IMR-90 (cell line): ENCODE measurements around the gene AMIGO1. TPM values are rescaled to one million over a fixed set of nuclear protein-coding genes. Genes with fewer than 3 reads are reported as not detected.

ENCODE experiments used
- ATAC-seq: fragments of 200-7000 bp; cut with Tn5 transposase; 2 replicates; pipeline ENCODE4 v1.9.1; 2020; ENCODE audit warnings: low read depth, mild to moderate bottlenecking, moderate library complexity
- BruUV-seq: library from RNA; stranded (reverse); fragments of 400-500 nt; replicated peaks from 2 replicates; lab custom pipeline; 2021; lab: Mats Ljungman, UMichigan
- CTCF ChIA-PET: fragments of 300-600 bp; formaldehyde crosslinking; extraction: SDS; loops from one replicate; lab custom pipeline; 2021; ENCODE audit warnings: antibody characterized with exemption; lab: Yijun Ruan, JAX
- POLR2A ChIA-PET: fragments of 300-600 bp; sonication (Branson Sonifier 250); formaldehyde crosslinking; loops from one replicate; lab custom pipeline; 2022; ENCODE audit warnings: antibody characterized with exemption; ENCODE audit not compliant: unreplicated experiment; lab: Charles Lee
- DNase-seq: peaks from one replicate; pipeline ENCODE4 v3.0.0; 2013
- H2AFZ ChIP-seq: replicated peaks from 2 replicates; pipeline ENCODE3; 2013; ENCODE audit warnings: low read length, mild to moderate bottlenecking; ENCODE audit not compliant: poor library complexity
- H2AK5ac ChIP-seq: 2 replicates; pipeline ENCODE4 v1.6.1; 2013; ENCODE audit warnings: low read depth, low read length, inconsistent platforms
- H2AK9ac ChIP-seq: replicated peaks from 2 replicates; pipeline ENCODE3; 2013; ENCODE audit warnings: mild to moderate bottlenecking, low read depth, low read length, moderate library complexity; ENCODE audit not compliant: poor library complexity
- H2BK120ac ChIP-seq: 2 replicates; pipeline ENCODE4 v1.6.1; 2013; ENCODE audit warnings: low read depth, low read length, inconsistent platforms
- H2BK15ac ChIP-seq: 3 replicates; pipeline ENCODE4 v1.6.1; 2013; ENCODE audit warnings: low read depth, low read length, inconsistent platforms
- H2BK20ac ChIP-seq: 2 replicates; pipeline ENCODE4 v1.6.1; 2013; ENCODE audit warnings: low read depth, mild to moderate bottlenecking, inconsistent platforms, low read length, moderate library complexity
- H2BK5ac ChIP-seq: 2 replicates; pipeline ENCODE4 v1.6.1; 2013; ENCODE audit warnings: mild to moderate bottlenecking, low read depth, low read length, inconsistent platforms; ENCODE audit not compliant: poor library complexity, severe bottlenecking
- H3K14ac ChIP-seq: replicated peaks from 2 replicates; pipeline ENCODE4 v1.6.1; 2013; ENCODE audit warnings: low read depth, low read length, inconsistent platforms
- H3K18ac ChIP-seq: 2 replicates; pipeline ENCODE4 v1.6.1; 2013; ENCODE audit warnings: low read depth, low read length, control low read depth
- H3K23ac ChIP-seq: 2 replicates; pipeline ENCODE4 v1.6.1; 2013; ENCODE audit warnings: low read depth, low read length, inconsistent platforms
- H3K27ac ChIP-seq: 2 replicates; pipeline ENCODE4 v1.5.1; 2013; ENCODE audit warnings: mild to moderate bottlenecking, control low read depth, low read length; ENCODE audit not compliant: insufficient read depth
- H3K27me3 ChIP-seq: 2 replicates; pipeline ENCODE4 v1.6.1; 2013; ENCODE audit warnings: low read length; ENCODE audit not compliant: control insufficient read depth, insufficient read depth
- H3K36me3 ChIP-seq: 2 replicates; pipeline ENCODE4 v1.6.1; 2013; ENCODE audit warnings: low read length, mixed read lengths; ENCODE audit not compliant: control insufficient read depth, insufficient read depth
- H3K4ac ChIP-seq: 2 replicates; pipeline ENCODE4 v1.6.1; 2013; ENCODE audit warnings: low read depth, low read length, inconsistent platforms
- H3K4me1 ChIP-seq: 2 replicates; pipeline ENCODE4 v1.6.1; 2013; ENCODE audit warnings: low read length, mixed read lengths; ENCODE audit not compliant: control insufficient read depth, insufficient read depth
- H3K4me2 ChIP-seq: 2 replicates; pipeline ENCODE4 v1.6.1; 2013; ENCODE audit warnings: low read depth, mild to moderate bottlenecking, control low read depth, low read length, moderate library complexity
- H3K4me3 ChIP-seq: 2 replicates; pipeline ENCODE4 v1.5.1; 2013; ENCODE audit warnings: low read depth, mild to moderate bottlenecking, control low read depth, low read length, moderate library complexity; ENCODE audit not compliant: insufficient read depth
- H3K56ac ChIP-seq: 2 replicates; pipeline ENCODE4 v1.6.1; 2013; ENCODE audit warnings: low read length, inconsistent platforms; ENCODE audit not compliant: insufficient read depth; ENCODE audit errors: extremely low read depth
- H3K79me1 ChIP-seq, 2 experiments: 2 replicates each; pipeline ENCODE4 v1.6.1; 2013; ENCODE audit warnings: low read length in 2 of 2, inconsistent platforms in 1 of 2, low read depth in 1 of 2
- H3K9ac ChIP-seq: 2 replicates; pipeline ENCODE4 v1.6.1; 2013; ENCODE audit warnings: low read depth, low read length, control low read depth
- H3K9me1 ChIP-seq: 2 replicates; pipeline ENCODE4 v1.6.1; 2013; ENCODE audit warnings: low read length, inconsistent platforms; ENCODE audit not compliant: insufficient read depth
- H3K9me3 ChIP-seq: 2 replicates; pipeline ENCODE4 v1.6.1; 2013; ENCODE audit warnings: low read length; ENCODE audit not compliant: control insufficient read depth, insufficient read depth
- H4K20me1 ChIP-seq: 2 replicates; pipeline ENCODE4 v1.6.1; 2013; ENCODE audit warnings: low read length, inconsistent platforms; ENCODE audit not compliant: insufficient read depth
- H4K5ac ChIP-seq: 2 replicates; pipeline ENCODE4 v1.6.1; 2013; ENCODE audit warnings: mild to moderate bottlenecking, low read depth, low read length, control low read depth
- H4K8ac ChIP-seq, 2 experiments: 2 replicates each; pipeline ENCODE4 v1.6.1; 2013; ENCODE audit warnings: low read depth in 2 of 2, low read length in 2 of 2, control low read depth in 1 of 2, inconsistent platforms in 1 of 2
- H4K91ac ChIP-seq: 2 replicates; pipeline ENCODE4 v1.6.1; 2013; ENCODE audit warnings: low read depth, low read length, inconsistent platforms; ENCODE audit not compliant: insufficient read depth
- CTCF ChIP-seq: conservative IDR thresholded peaks from 2 replicates; pipeline ENCODE4 v1.5.1; 2012; ENCODE audit warnings: mild to moderate bottlenecking, low read depth, low read length, improper control_type of control experiment
- NFE2L2 ChIP-seq: fragments of 150-350 bp; IDR thresholded peaks from 2 replicates; pipeline ENCODE4 v1.6.1; 2016; ENCODE audit warnings: low read depth, mild to moderate bottlenecking, low read length
- WGBS, 2 experiments: methylation state at CpG; one replicate each; pipeline versions ENCODE4 v1.1.5 to v1.1.7; 2013; ENCODE audit warnings: missing lambda C conversion rate in 2 of 2; ENCODE audit not compliant: insufficient read length in 1 of 2; ENCODE audit errors: extremely low coverage in 2 of 2; 5-methylcytosine and 5-hydroxymethylcytosine counted together
- dilution Hi-C: fragments of 300-500 bp; cut with HindIII; formaldehyde crosslinking; loops from one replicate; pipeline ENCODE4 v1.14.3; 2018; ENCODE audit warnings: low sequenced_read_pairs; ENCODE audit not compliant: unreplicated experiment
- in situ Hi-C: fragments of 300-500 bp; cut with MboI; formaldehyde crosslinking; loops from 3 replicates; pipeline ENCODE4 v1.14.3; 2019; ENCODE audit warnings: low sequenced_read_pairs, inconsistent platforms, mixed read lengths
- intact Hi-C: fragments of 100-400 bp; cut with micrococcal nuclease; formaldehyde crosslinking; loops from 2 replicates; pipeline ENCODE4 v1.10.0; 2022
- polyA plus RNA-seq, 3 experiments: library from polyadenylated mRNA; depleted of rRNA; stranded (reverse); fragments of >200 nt; gene quantifications; 2 replicates each; pipeline ENCODE4 v1.2.3, GENCODE V29; 2012; ENCODE audit warnings: low replicate concordance in 1 of 3
- total RNA-seq: library from RNA; depleted of rRNA; stranded (reverse); fragments of >200 nt; gene quantifications from 2 replicates; pipeline ENCODE4 v1.2.3, GENCODE V29; 2012
- TF ChIP-seq, protein P1 (sequence below): fragments of 150-350 bp; IDR thresholded peaks from 2 replicates; pipeline ENCODE4 v1.6.1; 2016; ENCODE audit warnings: low read depth, mild to moderate bottlenecking, low read length, moderate library complexity, borderline replicate concordance

AMIGO1 gene
- total and polyA plus RNA-seq, 2 of the 4 experiments (the other 2 are of a cell fraction), result 1.5 to 1.6 TPM

- TF ChIP-seq, protein P1, sequence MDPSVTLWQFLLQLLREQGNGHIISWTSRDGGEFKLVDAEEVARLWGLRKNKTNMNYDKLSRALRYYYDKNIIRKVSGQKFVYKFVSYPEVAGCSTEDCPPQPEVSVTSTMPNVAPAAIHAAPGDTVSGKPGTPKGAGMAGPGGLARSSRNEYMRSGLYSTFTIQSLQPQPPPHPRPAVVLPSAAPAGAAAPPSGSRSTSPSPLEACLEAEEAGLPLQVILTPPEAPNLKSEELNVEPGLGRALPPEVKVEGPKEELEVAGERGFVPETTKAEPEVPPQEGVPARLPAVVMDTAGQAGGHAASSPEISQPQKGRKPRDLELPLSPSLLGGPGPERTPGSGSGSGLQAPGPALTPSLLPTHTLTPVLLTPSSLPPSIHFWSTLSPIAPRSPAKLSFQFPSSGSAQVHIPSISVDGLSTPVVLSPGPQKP, result no peak
These were observed 15.6 kb downstream of the AMIGO1 start, which contains the start of gene CYB561D1 (continued) for GRCh38 chr1:109493805-109494539.

- Histone ChIP-seq H3K18ac (no peak overlapping the region), H4K91ac (peak overlapping the region; percentile 54; the same call in 1 of the 2 replicates), H4K5ac (peak overlapping the region; percentile 69), H3K27ac (no peak overlapping the region), H2AFZ (peak overlapping the region; percentile 98), H3K36me3 (peaks cover 22% of the 10 kb centered on the region), H3K27me3 (no peaks in the 10 kb centered on the region), H2BK120ac (peak overlapping the region; percentile 41; the same call in 1 of the 2 replicates), H3K56ac (no peak overlapping the region), H3K14ac (peak overlapping the region; percentile 69; the same call in 1 of the 2 replicates), H3K9ac (peak overlapping the region; percentile 31; the same call in 1 of the 2 replicates), H3K9me3 (no peaks in the 10 kb centered on the region), H4K20me1 (peaks cover 2% of the 10 kb centered on the region; the same call in 1 of the 2 replicates), H3K9me1 (peaks cover 8% of the 10 kb centered on the region), H3K79me1 (peaks cover 15 to 32% of the 10 kb centered on the region in 2 experiments), H2BK20ac (no peak overlapping the region), H3K4me1 (peaks cover 6% of the 10 kb centered on the region), H2BK15ac (no peak overlapping the region), H3K4me3 (no peak overlapping the region), H2AK5ac (0 out of 2 replicates have a peak overlapping the region, but pooled peaks have one; percentile 29), H3K4me2 (peak overlapping the region; percentile 77; the same call in 1 of the 2 replicates), H2AK9ac (peak overlapping the region; percentile 35), H4K8ac (peak overlapping the region; percentile 80 to 97), H3K23ac (peak overlapping the region; percentile 84; the same call in 1 of the 2 replicates), H3K4ac (peak overlapping the region; percentile 56), H2BK5ac (no peak overlapping the region)
- DNase-seq (no peak), ATAC-seq (no peak)
- ChIA-PET CTCF (interaction anchor here (1.1 to 8.5 kb wide), 3 partner anchors 17 to 39 kb away, joined by 3 to 75 read pairs (median 4); no protein-coding TSS in a partner anchor), POLR2A (no interaction called here)
- no CpG with 5 or more reads among the region's 4 CpGs for WGBS, 2 experiments
- in situ Hi-C loops, result no loop called here
- TF ChIP-seq NFE2L2 (no peak), CTCF (no peak)
- dilution Hi-C loops, result no loop called here
- no TSS peak for BruUV-seq
- intact Hi-C loops, result no loop called here
These were observed 16.3 kb downstream of the AMIGO1 start for GRCh38 chr1:109493227-109493626.
